OCI-LY1 (cell line): ENCODE measurements around the gene PTPRN2.

Experiments used
- H2AFZ ChIP-seq: fragments of 200-600 bp; sonication (generic), shearing (Covaris generic); 2 replicates; pipeline ENCODE4 v1.6.0; 2014; ENCODE audit warnings: antibody characterized with exemption, mild to moderate bottlenecking, low read length
- H3F3A ChIP-seq: fragments of 200-600 bp; sonication (generic), shearing (Covaris generic); 2 replicates; pipeline ENCODE4 v1.6.0; 2014; ENCODE audit warnings: mild to moderate bottlenecking, antibody characterized with exemption, low read length, moderate library complexity; ENCODE audit not compliant: insufficient read depth
- H3K27ac ChIP-seq: fragments of 200-600 bp; sonication (generic); 2 replicates; pipeline ENCODE4 v1.5.1; 2014; ENCODE audit warnings: low read length, mixed run types, mild to moderate bottlenecking, low read depth; ENCODE audit not compliant: poor library complexity, severe bottlenecking
- H3K27me3 ChIP-seq: fragments of 200-600 bp; sonication (generic); 2 replicates; pipeline ENCODE4 v1.6.0; 2014; ENCODE audit warnings: antibody characterized with exemption, mild to moderate bottlenecking, low read length, moderate library complexity; ENCODE audit not compliant: insufficient read depth
- H3K36me3 ChIP-seq: fragments of 200-600 bp; sonication (generic); 2 replicates; pipeline ENCODE4 v1.6.1; 2014; ENCODE audit warnings: mild to moderate bottlenecking, antibody characterized with exemption, low read length, moderate library complexity, mixed read lengths; ENCODE audit not compliant: insufficient read depth
- H3K4me1 ChIP-seq: fragments of 200-600 bp; sonication (generic); 2 replicates; pipeline ENCODE4 v1.5.1; 2014; ENCODE audit warnings: mild to moderate bottlenecking, low read length, moderate library complexity; ENCODE audit not compliant: insufficient read depth, severe bottlenecking
- H3K4me2 ChIP-seq: fragments of 200-600 bp; sonication (generic), shearing (Covaris generic); 2 replicates; pipeline ENCODE4 v1.6.1; 2014; ENCODE audit warnings: low read length
- H3K4me3 ChIP-seq: fragments of 200-600 bp; sonication (generic); 2 replicates; pipeline ENCODE4 v1.5.1; 2014; ENCODE audit warnings: low read length, low read depth, mild to moderate bottlenecking, mixed read lengths; ENCODE audit not compliant: poor library complexity, severe bottlenecking
- H3K79me2 ChIP-seq: fragments of 200-600 bp; shearing (Covaris generic); 2 replicates; pipeline ENCODE4 v1.6.1; 2016; ENCODE audit warnings: mixed run types, low read length, mixed read lengths; ENCODE audit not compliant: insufficient read depth
- H3K9ac ChIP-seq: fragments of 200-600 bp; sonication (generic), shearing (Covaris generic); 2 replicates; pipeline ENCODE4 v1.6.1; 2014; ENCODE audit warnings: mild to moderate bottlenecking, low read length, mixed read lengths
- H3K9me2 ChIP-seq: fragments of 200-600 bp; sonication (generic), shearing (Covaris generic); 2 replicates; pipeline ENCODE4 v1.6.1; 2014; ENCODE audit warnings: low read depth, mild to moderate bottlenecking, low read length, mixed read lengths
- H3K9me3 ChIP-seq: fragments of 200-600 bp; shearing (Covaris generic); 2 replicates; pipeline ENCODE4 v1.6.1; 2014; ENCODE audit warnings: low read length, mixed read lengths
- H4K20me1 ChIP-seq: fragments of 200-600 bp; sonication (generic), shearing (Covaris generic); 2 replicates; pipeline ENCODE4 v1.6.0; 2016; ENCODE audit warnings: mild to moderate bottlenecking, low read length; ENCODE audit not compliant: insufficient read depth
- EZH2 ChIP-seq: fragments of 200-600 bp; sonication (generic), shearing (Covaris generic); IDR thresholded peaks from 2 replicates; pipeline ENCODE4 v1.8.0; 2017; ENCODE audit warnings: borderline replicate concordance, mixed run types, mild to moderate bottlenecking, antibody characterized with exemption, low read length, moderate library complexity, mixed read lengths
- TF ChIP-seq, protein P1 (sequence below): fragments of 200-600 bp; sonication (generic), shearing (Covaris generic); IDR thresholded peaks from 2 replicates; pipeline ENCODE4 v1.5.1; 2017; ENCODE audit warnings: mild to moderate bottlenecking, antibody characterized with exemption, low read length, moderate library complexity, mixed read lengths

Gene PTPRN2

DNA sequence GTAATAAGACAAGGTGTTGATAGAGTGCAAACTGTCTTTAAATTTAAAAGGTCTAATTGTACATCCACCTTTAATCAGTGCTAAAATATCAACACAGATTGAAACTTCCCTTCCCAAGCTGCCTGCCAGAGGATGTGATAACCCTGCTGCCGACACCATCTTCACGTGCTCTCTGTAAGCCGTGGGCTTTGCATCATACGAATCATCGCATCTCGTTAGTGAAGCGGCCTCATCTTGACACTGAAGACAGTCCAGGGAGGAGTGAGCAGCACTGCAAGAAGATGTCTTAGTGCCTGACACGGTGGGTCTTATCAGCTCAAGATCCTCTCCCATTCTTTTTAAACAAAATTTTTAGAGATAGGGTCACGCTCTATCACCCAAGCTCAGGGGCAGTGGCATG, 518.8 kb downstream of the PTPRN2 start:
- H3K79me2 ChIP-seq: no peaks in the 10 kb centered on the region

DNA sequence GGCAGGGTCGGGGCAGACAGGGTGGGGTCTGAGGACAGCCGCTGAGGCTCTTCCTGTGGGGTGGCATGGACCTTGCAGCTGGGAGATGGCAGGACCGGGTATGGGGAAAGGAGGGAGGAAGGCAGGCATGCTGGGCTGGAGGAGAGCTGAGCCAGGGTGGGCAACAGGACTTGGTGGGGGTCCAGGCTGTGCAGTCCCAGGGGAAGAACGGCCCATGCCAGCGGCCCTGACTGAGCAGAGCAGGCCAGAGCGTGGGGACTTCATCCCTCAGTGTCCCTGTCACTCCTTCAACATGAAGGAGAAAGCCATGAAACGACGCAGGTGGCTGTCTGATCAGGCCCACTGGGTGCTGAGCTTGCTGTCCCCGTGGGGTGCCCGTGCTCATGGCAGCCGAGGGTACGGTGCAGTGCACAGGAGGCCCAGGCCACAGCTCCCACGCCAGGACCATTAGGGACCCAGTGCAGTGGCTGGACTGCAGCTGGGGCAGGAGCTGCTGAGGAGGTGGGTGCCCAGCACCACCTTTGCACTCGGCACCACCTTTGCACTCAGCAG, 519.6 kb downstream of the PTPRN2 start:
- TF ChIP-seq, protein P1, sequence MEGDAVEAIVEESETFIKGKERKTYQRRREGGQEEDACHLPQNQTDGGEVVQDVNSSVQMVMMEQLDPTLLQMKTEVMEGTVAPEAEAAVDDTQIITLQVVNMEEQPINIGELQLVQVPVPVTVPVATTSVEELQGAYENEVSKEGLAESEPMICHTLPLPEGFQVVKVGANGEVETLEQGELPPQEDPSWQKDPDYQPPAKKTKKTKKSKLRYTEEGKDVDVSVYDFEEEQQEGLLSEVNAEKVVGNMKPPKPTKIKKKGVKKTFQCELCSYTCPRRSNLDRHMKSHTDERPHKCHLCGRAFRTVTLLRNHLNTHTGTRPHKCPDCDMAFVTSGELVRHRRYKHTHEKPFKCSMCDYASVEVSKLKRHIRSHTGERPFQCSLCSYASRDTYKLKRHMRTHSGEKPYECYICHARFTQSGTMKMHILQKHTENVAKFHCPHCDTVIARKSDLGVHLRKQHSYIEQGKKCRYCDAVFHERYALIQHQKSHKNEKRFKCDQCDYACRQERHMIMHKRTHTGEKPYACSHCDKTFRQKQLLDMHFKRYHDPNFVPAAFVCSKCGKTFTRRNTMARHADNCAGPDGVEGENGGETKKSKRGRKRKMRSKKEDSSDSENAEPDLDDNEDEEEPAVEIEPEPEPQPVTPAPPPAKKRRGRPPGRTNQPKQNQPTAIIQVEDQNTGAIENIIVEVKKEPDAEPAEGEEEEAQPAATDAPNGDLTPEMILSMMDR: no peak
- TF ChIP-seq EZH2: no peak
- Histone ChIP-seq H3K9ac (no peak overlapping the region), H3K79me2 (no peaks in the 10 kb centered on the region), H3K36me3 (no peaks in the 10 kb centered on the region), H4K20me1 (no peaks in the 10 kb centered on the region), H3K9me2 (no peaks in the 10 kb centered on the region), H3K4me3 (no peak overlapping the region), H3K9me3 (no peaks in the 10 kb centered on the region), H2AFZ (no peak overlapping the region), H3K27me3 (peaks cover 3% of the 10 kb centered on the region; the same call in 1 of the 2 replicates), H3K4me1 (no peaks in the 10 kb centered on the region), H3K4me2 (no peak overlapping the region), H3F3A (no peaks in the 10 kb centered on the region), H3K27ac (no peak overlapping the region)

More for the DNA sequence above, 518.8 kb downstream of the PTPRN2 start:
- no peak overlapping the region for H3K4me2 ChIP-seq
- H3F3A ChIP-seq: no peaks in the 10 kb centered on the region
- H2AFZ ChIP-seq: no peak overlapping the region
- H3K4me1 ChIP-seq: no peaks in the 10 kb centered on the region
- H3K4me3 ChIP-seq: no peak overlapping the region
- H3K36me3 ChIP-seq: no peaks in the 10 kb centered on the region
- H3K9ac ChIP-seq: no peak overlapping the region
- H3K27ac ChIP-seq: no peak overlapping the region
- no peaks in the 10 kb centered on the region for H3K9me3 ChIP-seq
- TF ChIP-seq, protein P1: no peak
- no peak for TF ChIP-seq EZH2
- no peaks in the 10 kb centered on the region; the same call in 1 of the 2 replicates for H3K27me3 ChIP-seq
- H3K9me2 ChIP-seq: no peaks in the 10 kb centered on the region
- no peaks in the 10 kb centered on the region for H4K20me1 ChIP-seq

DNA sequence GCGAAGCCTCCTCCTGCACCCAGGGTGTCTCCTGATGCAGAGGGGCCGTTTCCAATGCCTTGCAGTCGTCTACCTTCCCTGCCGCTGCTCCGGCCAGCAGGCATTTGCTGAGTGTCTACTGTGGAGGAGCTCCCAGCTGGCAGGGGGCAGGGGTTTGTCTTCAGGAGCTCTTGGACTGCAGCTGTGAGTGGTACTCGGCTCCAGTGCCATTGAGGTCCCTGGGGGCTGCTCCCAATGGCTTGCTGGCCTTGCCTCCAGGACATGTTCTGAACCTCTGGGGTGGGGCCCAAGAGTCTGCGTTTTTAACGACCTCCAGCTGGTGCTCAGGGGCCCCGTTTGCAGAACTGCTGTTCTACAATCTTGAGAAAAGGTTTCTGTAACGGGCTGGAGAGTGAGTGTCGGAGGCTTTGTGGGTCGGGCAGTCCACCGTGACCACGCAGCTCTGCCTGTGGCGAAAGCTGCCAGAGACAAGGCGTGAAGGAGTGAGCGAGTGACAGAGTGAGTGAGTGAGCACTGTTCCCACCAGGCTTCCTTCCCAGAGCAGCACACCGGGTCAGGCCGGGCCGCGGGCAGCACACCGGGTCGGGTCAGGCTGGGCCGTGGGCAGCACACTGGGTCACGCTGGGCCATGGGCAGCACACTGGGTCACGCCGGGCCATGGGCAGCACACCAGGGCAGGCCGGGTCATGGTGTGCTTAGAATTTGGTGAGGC, 520.2 kb downstream of the PTPRN2 start:
- H3K36me3 ChIP-seq: no peaks in the 10 kb centered on the region
- H3K9me2 ChIP-seq: no peaks in the 10 kb centered on the region
- no peak for TF ChIP-seq EZH2
- TF ChIP-seq, protein P1: no peak
- H4K20me1 ChIP-seq: no peaks in the 10 kb centered on the region
- no peaks in the 10 kb centered on the region for H3K4me1 ChIP-seq
- H3K4me2 ChIP-seq: no peak overlapping the region
- no peaks in the 10 kb centered on the region for H3K9me3 ChIP-seq
- no peaks in the 10 kb centered on the region for H3K79me2 ChIP-seq
- H3K4me3 ChIP-seq: no peak overlapping the region
- peaks cover 3% of the 10 kb centered on the region; the same call in 1 of the 2 replicates for H3K27me3 ChIP-seq
- H3K9ac ChIP-seq: no peak overlapping the region
- H2AFZ ChIP-seq: no peak overlapping the region
- H3F3A ChIP-seq: no peaks in the 10 kb centered on the region
- no peak overlapping the region for H3K27ac ChIP-seq
